Mucosa of stomach (tissue), 1 donor: ENCODE data around the gene C16orf82.

Source experiments
- H3K27me3 ChIP-seq: one replicate; pipeline ENCODE4 v1.7.0; 2013; ENCODE audit warnings: mild to moderate bottlenecking, low read length; ENCODE audit not compliant: control insufficient read depth, insufficient read depth
- H3K36me3 ChIP-seq: one replicate; pipeline ENCODE4 v1.7.0; 2013; ENCODE audit warnings: low read length; ENCODE audit not compliant: control insufficient read depth, insufficient read depth
- H3K4me1 ChIP-seq: one replicate; pipeline ENCODE4 v1.7.0; 2013; ENCODE audit warnings: mild to moderate bottlenecking, low read length; ENCODE audit not compliant: control insufficient read depth, insufficient read depth
- H3K4me3 ChIP-seq: one replicate; pipeline ENCODE4 v1.7.0; 2013; ENCODE audit warnings: low read length
- H3K9ac ChIP-seq: one replicate; pipeline ENCODE4 v1.7.0; 2013; ENCODE audit warnings: mild to moderate bottlenecking, low read length, moderate library complexity
- H3K9me3 ChIP-seq: one replicate; pipeline ENCODE4 v1.7.0; 2013; ENCODE audit warnings: mild to moderate bottlenecking, low read length, moderate library complexity; ENCODE audit not compliant: control insufficient read depth
- donor health status: Pancreatic carcinoma.

The C16orf82 gene

GRCh38 chr16:27112093-27112811 is 45.5 kb downstream of the C16orf82 start:
- H3K9me3 ChIP-seq: no peaks in the 10 kb centered on the region
- H3K9ac ChIP-seq: no peak overlapping the region
- no peaks in the 10 kb centered on the region for H3K36me3 ChIP-seq
- no peak overlapping the region for H3K4me3 ChIP-seq
- peaks cover 4% of the 10 kb centered on the region for H3K27me3 ChIP-seq
- H3K4me1 ChIP-seq: peaks cover 15% of the 10 kb centered on the region

GRCh38 chr16:27113341-27113841 is 46.7 kb downstream of the C16orf82 start:
- H3K4me3 ChIP-seq: no peak overlapping the region
- no peaks in the 10 kb centered on the region for H3K36me3 ChIP-seq
- no peak overlapping the region for H3K9ac ChIP-seq
- H3K4me1 ChIP-seq: peaks cover 7% of the 10 kb centered on the region
- H3K9me3 ChIP-seq: no peaks in the 10 kb centered on the region
- H3K27me3 ChIP-seq: peaks cover 4% of the 10 kb centered on the region

GRCh38 chr16:27114006-27114405 is 47.3 kb downstream of the C16orf82 start:
- Histone ChIP-seq H3K4me3 (no peak overlapping the region), H3K36me3 (no peaks in the 10 kb centered on the region), H3K27me3 (peaks cover 4% of the 10 kb centered on the region), H3K4me1 (peaks cover 7% of the 10 kb centered on the region), H3K9ac (no peak overlapping the region), H3K9me3 (no peaks in the 10 kb centered on the region)

GRCh38 chr16:27118526-27118925 is 51.8 kb downstream of the C16orf82 start:
- H3K9me3 ChIP-seq: no peaks in the 10 kb centered on the region
- H3K9ac ChIP-seq: no peak overlapping the region
- no peaks in the 10 kb centered on the region for H3K4me1 ChIP-seq
- no peak overlapping the region for H3K4me3 ChIP-seq
- no peaks in the 10 kb centered on the region for H3K36me3 ChIP-seq
- H3K27me3 ChIP-seq: no peaks in the 10 kb centered on the region
